Measurements from ENCODE around the gene PHACTR1.

DNA sequence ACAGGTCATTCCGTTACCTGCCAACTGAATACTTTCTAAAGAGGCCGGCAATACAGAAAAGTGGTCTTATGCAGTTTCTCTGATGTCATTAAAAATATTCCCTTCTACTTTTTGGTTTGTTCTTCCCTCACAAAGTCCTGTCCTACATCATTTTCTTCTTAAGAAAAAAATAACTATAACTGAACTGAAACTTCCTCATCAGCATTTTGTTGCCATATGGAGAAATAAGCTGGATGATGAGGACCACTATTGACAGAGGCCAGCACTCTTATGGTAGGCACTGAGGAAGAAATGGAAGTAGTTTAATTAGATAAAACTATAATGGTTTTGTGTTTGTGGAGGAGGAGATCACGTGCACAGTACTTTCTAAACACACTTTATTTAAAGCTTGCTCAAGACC lies 274.9 kb downstream of the PHACTR1 start:
- TF ChIP-seq, protein P1, sequence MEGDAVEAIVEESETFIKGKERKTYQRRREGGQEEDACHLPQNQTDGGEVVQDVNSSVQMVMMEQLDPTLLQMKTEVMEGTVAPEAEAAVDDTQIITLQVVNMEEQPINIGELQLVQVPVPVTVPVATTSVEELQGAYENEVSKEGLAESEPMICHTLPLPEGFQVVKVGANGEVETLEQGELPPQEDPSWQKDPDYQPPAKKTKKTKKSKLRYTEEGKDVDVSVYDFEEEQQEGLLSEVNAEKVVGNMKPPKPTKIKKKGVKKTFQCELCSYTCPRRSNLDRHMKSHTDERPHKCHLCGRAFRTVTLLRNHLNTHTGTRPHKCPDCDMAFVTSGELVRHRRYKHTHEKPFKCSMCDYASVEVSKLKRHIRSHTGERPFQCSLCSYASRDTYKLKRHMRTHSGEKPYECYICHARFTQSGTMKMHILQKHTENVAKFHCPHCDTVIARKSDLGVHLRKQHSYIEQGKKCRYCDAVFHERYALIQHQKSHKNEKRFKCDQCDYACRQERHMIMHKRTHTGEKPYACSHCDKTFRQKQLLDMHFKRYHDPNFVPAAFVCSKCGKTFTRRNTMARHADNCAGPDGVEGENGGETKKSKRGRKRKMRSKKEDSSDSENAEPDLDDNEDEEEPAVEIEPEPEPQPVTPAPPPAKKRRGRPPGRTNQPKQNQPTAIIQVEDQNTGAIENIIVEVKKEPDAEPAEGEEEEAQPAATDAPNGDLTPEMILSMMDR (conservative IDR thresholded peaks at IDR 0.05 in 1 of 2, IDR thresholded peaks at IDR 0.05 in 1 of 2; ENCODE audit: extremely low read depth in 1 of 2, insufficient read depth in 1 of 2, low read depth in 1 of 2, low read length in 2 of 2) = no peak
- TF ChIP-seq EZH2 (IDR thresholded peaks at IDR 0.05; ENCODE audit: borderline replicate concordance, low read length) = no peak
